H1 (cell line): ENCODE results near the gene UBTD2. TPM values are rescaled to one million over a fixed set of nuclear protein-coding genes. Genes with fewer than 3 reads are reported as not detected.

Experiments
- GABPA ChIP-seq: IDR thresholded peaks from 2 replicates; pipeline ENCODE4 v1.6.1; 2011; ENCODE audit warnings: mild to moderate bottlenecking, low read length, moderate library complexity, borderline replicate concordance; ENCODE audit not compliant: insufficient read depth
- HDAC6 ChIP-seq: IDR thresholded peaks from one replicate; pipeline ENCODE4 v1.7.1; 2012; ENCODE audit warnings: low read depth, mild to moderate bottlenecking, inconsistent platforms, low read length, moderate library complexity
- KDM5A ChIP-seq: fragments of 200-600 bp; IDR thresholded peaks from 2 replicates; pipeline ENCODE4 v1.7.1; 2012; ENCODE audit warnings: mild to moderate bottlenecking, low read length, inconsistent platforms, mixed read lengths
- RAD21 ChIP-seq, 2 experiments: IDR thresholded peaks in 1 of 2; conservative IDR thresholded peaks in 1 of 2; 2 replicates each; pipeline ENCODE4 v1.6.1; 2011; ENCODE audit warnings: low read depth in 2 of 2, low read length in 2 of 2, improper control_type of control experiment in 1 of 2, inconsistent platforms in 1 of 2, mild to moderate bottlenecking in 1 of 2, moderate library complexity in 1 of 2
- polyA plus RNA-seq, 7 experiments: library from polyadenylated mRNA; depleted of rRNA in 3 of 7; stranded (reverse) in 5 of 7; unstranded in 2 of 7; fragments of >200 nt in 5 of 7; fragments of 200-250 nt in 2 of 7; gene quantifications; 1 replicate in 5 of 7; 2 replicates in 1 of 7; 4 replicates in 1 of 7; pipeline versions ENCODE4 v1.2.1 to v1.2.3, GENCODE V29; 2011 to 2013; ENCODE audit warnings: missing spikeins in 2 of 7, mixed read lengths in 2 of 7
- total RNA-seq: library from RNA; stranded (reverse); fragmentation: NEBNext Ultra II Directional; extraction: Animal tissue kit (Norgen Biotek cat#: 25700); gene quantifications from 2 replicates; pipeline ENCODE4 v1.2.1, GENCODE V29; 2021
- TF ChIP-seq, protein P1 (sequence below): fragments of 300-600 bp; sonication (generic); IDR thresholded peaks from 2 replicates; pipeline ENCODE4 v1.7.1; 2012; ENCODE audit warnings: low read length, moderate library complexity, mild to moderate bottlenecking, inconsistent platforms; ENCODE audit not compliant: insufficient replicate concordance
- TF ChIP-seq, protein P2 (sequence below): IDR thresholded peaks from 2 replicates; pipeline ENCODE4 v1.6.1; 2011; ENCODE audit warnings: low read depth, mild to moderate bottlenecking, low read length; ENCODE audit not compliant: insufficient read depth

The UBTD2 gene
- total and polyA plus RNA-seq, 2 of the 8 experiments (the other 6 are each of a cell fraction or from before 2014, with no cell fraction given), result 14.5 to 39.2 TPM

DNA sequence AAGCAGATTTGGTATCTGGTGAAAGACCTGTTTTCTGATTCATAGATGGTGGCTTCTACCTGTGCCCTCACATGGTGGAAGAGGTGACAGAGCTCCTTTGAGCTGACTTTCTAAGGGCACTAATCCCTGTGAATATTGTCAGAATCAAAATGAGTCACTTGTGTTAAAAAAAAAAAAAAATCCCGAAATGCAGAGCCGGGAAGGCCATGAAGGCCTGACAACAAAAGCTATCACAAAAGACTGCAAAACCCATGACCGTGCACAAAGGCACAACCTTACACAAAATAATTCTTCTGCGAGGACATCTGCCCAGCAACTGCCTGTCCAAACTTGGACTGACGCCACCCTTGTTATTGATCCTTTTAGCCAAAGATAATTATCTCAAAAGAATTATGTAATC lies 19.6 kb upstream of the UBTD2 start (continued):
- TF ChIP-seq, protein P1, sequence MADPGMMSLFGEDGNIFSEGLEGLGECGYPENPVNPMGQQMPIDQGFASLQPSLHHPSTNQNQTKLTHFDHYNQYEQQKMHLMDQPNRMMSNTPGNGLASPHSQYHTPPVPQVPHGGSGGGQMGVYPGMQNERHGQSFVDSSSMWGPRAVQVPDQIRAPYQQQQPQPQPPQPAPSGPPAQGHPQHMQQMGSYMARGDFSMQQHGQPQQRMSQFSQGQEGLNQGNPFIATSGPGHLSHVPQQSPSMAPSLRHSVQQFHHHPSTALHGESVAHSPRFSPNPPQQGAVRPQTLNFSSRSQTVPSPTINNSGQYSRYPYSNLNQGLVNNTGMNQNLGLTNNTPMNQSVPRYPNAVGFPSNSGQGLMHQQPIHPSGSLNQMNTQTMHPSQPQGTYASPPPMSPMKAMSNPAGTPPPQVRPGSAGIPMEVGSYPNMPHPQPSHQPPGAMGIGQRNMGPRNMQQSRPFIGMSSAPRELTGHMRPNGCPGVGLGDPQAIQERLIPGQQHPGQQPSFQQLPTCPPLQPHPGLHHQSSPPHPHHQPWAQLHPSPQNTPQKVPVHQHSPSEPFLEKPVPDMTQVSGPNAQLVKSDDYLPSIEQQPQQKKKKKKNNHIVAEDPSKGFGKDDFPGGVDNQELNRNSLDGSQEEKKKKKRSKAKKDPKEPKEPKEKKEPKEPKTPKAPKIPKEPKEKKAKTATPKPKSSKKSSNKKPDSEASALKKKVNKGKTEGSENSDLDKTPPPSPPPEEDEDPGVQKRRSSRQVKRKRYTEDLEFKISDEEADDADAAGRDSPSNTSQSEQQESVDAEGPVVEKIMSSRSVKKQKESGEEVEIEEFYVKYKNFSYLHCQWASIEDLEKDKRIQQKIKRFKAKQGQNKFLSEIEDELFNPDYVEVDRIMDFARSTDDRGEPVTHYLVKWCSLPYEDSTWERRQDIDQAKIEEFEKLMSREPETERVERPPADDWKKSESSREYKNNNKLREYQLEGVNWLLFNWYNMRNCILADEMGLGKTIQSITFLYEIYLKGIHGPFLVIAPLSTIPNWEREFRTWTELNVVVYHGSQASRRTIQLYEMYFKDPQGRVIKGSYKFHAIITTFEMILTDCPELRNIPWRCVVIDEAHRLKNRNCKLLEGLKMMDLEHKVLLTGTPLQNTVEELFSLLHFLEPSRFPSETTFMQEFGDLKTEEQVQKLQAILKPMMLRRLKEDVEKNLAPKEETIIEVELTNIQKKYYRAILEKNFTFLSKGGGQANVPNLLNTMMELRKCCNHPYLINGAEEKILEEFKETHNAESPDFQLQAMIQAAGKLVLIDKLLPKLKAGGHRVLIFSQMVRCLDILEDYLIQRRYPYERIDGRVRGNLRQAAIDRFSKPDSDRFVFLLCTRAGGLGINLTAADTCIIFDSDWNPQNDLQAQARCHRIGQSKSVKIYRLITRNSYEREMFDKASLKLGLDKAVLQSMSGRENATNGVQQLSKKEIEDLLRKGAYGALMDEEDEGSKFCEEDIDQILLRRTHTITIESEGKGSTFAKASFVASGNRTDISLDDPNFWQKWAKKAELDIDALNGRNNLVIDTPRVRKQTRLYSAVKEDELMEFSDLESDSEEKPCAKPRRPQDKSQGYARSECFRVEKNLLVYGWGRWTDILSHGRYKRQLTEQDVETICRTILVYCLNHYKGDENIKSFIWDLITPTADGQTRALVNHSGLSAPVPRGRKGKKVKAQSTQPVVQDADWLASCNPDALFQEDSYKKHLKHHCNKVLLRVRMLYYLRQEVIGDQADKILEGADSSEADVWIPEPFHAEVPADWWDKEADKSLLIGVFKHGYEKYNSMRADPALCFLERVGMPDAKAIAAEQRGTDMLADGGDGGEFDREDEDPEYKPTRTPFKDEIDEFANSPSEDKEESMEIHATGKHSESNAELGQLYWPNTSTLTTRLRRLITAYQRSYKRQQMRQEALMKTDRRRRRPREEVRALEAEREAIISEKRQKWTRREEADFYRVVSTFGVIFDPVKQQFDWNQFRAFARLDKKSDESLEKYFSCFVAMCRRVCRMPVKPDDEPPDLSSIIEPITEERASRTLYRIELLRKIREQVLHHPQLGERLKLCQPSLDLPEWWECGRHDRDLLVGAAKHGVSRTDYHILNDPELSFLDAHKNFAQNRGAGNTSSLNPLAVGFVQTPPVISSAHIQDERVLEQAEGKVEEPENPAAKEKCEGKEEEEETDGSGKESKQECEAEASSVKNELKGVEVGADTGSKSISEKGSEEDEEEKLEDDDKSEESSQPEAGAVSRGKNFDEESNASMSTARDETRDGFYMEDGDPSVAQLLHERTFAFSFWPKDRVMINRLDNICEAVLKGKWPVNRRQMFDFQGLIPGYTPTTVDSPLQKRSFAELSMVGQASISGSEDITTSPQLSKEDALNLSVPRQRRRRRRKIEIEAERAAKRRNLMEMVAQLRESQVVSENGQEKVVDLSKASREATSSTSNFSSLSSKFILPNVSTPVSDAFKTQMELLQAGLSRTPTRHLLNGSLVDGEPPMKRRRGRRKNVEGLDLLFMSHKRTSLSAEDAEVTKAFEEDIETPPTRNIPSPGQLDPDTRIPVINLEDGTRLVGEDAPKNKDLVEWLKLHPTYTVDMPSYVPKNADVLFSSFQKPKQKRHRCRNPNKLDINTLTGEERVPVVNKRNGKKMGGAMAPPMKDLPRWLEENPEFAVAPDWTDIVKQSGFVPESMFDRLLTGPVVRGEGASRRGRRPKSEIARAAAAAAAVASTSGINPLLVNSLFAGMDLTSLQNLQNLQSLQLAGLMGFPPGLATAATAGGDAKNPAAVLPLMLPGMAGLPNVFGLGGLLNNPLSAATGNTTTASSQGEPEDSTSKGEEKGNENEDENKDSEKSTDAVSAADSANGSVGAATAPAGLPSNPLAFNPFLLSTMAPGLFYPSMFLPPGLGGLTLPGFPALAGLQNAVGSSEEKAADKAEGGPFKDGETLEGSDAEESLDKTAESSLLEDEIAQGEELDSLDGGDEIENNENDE, result no peak
- TF ChIP-seq GABPA (no peak), HDAC6 (no peak), KDM5A (no peak), RAD21 (IDR thresholded peaks at IDR 0.05 in 1 of 2, conservative IDR thresholded peaks at IDR 0.05 in 1 of 2; ENCODE audit: low read depth in 2 of 2, low read length in 2 of 2) (no peak)
- TF ChIP-seq, protein P2, sequence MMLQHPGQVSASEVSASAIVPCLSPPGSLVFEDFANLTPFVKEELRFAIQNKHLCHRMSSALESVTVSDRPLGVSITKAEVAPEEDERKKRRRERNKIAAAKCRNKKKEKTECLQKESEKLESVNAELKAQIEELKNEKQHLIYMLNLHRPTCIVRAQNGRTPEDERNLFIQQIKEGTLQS, result no peak
